Measurements from ENCODE around the gene IMMP2L.
"Not testable (repeated sequence)": the region's sequence is repeated elsewhere in the genome, so short reads cannot be mapped to it uniquely, and the experiment has no call there.

The IMMP2L gene

DNA sequence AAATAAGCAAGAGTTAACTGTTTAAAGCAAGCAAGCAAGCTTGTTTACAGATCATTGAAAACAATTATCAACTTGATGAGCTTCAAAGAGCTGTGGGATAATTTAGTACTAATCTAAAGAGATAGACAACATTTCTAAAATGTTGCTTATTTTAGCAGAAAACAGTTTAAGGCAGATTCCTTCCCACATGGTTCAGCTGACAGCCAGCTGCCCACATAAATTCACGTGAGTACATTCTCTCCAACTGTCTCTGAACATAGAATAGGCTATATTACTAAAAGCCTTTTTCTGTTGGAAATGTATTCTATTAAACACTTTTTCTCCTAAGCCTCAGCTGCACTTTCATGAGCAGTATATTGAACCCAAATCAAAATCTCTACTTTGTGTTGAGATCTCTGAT is 297.3 kb downstream of the IMMP2L start:
- no peak for DNase-seq (ENCODE audit: low read depth)

DNA sequence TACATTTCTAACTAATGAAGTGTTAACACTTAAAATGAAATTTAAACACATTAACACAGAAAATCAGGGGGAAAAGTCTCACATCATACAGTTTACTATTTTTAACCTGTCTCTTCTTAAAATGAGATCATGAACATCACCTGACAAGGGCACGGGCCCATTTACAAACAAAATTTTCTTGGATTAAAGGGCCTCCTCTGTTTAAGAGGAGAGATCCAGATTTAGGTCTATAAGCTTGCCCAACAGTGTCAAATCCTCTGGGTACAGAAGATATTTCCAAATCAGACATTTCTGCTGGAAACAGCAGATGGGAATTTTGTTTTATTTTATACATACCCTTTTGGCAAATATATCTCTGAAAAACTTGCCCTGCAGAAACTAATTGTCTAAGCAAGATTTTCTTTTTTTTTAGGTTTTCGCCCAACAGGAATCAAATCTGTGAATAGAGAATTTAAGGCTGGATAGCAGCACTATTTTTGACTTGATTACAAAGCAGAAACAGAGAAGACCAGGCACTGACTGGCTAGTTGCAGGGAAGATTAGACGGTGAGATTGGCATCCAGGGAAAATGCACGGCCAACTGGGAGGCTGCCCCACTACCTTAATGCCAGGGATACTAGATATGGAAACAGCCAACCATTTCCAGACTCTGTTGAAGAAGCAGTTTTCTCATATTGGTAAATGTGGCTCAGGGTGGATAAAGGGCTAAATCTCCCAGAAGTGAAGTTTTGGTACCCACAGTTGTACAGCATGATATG is 298.0 kb downstream of the IMMP2L start:
- DNase-seq (ENCODE audit: low read depth), result no peak

DNA sequence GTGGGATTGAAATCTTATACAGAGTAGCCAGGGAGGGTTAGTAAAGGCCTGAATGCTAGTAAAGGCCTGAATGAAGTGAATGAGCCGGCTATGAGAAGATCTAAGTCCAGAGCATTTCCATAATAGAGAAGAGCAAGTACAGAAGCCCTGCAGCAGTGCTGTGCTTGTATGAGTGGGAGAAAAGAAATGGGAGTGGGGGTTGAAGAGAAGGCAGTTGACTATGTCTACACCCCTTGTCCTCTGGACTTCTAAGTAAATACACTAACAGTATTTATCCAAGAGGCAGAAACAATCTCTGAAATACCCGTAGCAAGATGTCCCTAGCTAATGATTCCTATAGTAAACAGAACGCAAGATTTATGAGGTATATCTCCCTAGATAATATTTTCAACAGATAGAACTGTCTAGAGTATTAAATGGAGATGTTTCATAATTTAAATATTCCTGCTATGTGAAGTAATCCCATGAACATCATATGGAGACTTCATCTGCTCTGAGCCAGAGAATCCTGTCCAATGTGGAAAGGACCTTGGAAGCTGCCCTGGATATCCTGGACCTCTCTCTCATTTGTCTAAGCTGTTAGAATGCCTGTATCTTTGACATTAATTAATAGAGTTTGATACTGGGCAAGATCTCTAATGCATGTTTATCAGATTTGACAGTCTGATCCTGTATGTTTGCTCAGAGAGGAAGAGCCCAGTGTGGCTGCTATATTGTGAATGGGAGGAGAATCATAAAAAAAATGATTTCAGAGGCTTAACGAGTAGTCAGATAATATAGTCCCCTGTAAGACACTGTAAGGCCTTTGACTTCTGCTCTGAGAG is 299.8 kb downstream of the IMMP2L start:
- no peak for DNase-seq (ENCODE audit: low read depth)

DNA sequence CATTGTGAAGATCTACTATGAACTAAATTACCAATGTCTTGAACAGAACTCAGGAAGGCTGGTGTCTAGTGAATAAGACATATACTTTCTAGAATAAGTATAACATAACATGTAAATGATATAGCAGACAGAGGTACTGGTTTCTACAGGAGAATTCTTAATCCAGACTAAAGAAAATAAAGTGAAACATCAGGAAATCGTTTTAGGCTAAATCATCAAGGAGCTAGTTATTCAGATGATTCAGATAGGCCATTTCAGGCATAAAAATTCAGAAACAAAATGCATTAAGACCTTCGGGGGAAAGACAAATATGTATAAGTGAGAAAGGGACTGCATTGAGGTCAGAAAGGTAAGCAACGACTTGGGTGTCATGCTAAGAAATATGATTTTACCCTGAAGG is 300.8 kb downstream of the IMMP2L start:
- DNase-seq (ENCODE audit: low read depth), result peak; percentile 33

DNA sequence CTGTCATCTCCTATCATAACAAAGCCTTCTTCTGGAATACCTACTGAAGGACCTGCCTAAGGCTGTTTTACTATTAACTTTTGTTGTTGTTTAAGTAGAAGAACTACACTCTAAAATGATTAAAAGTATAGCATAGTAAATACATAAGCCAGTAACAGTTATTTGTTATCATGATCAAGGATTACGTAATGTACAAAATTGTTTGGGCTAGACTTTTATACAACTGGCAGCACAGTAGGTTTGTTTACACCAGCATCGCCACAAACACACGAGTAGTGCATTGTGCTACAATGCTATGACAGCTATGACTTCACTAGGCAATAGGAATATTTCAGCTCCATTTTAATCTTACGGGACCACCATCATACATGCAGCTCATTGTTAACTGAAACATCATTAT is 302.3 kb downstream of the IMMP2L start:
- DNase-seq (ENCODE audit: low read depth), result no peak

DNA sequence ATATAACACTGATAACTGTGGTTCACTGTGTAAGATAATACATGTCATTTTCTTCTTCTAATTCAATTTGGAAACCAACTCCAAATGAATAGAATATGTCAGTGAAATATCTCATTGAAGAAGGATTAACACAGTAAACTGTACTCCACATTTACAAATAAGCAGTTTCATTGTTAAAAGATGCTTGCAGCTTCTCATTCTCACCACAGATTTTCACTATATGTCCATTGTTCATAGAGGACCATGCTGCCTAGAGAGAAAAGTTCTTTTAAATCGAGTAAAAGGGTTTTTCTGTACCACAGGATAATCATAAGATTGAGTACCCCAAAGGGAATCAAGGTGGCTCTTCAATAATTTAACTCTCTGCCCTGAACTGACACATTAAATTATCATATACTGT is 305.9 kb downstream of the IMMP2L start:
- DNase-seq (ENCODE audit: low read depth), result no peak

DNA sequence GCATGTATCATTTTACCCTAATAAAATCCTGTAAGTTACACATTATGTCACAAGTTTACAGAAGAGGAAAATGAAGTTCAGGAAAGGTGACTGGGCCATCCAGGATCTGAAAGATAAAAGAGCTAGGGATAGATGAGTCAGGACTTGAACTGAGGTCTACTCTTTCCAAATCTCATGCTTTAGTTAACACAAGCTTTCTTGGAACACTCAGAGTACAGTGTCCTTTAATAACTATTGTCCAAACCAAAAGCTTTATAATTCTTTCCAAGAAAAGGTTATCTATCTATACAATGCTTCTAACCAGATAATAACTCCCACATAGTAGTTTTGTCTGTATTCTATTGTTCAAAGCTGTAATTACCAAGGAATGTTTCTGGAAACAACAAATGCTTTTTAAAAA is 306.7 kb downstream of the IMMP2L start:
- DNase-seq (ENCODE audit: low read depth), result peak; percentile 21

DNA sequence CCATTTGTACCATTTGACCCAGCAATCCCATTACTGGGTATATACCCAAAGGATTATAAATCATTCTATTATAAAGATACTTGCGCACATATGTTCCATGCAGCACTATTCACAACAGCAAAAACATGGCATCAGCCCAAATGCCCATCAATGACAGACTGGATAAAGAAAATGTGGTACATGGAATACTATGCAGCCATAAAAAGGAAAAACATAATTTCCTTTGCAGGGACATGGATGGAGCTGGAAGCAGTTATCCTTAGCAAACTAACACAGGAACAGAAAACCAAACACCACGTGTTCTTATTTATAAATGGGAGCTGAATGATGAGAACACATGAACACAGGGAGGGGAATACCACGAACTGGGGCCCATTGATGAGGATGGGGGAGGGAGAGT is 310.9 kb downstream of the IMMP2L start:
- DNase-seq (ENCODE audit: low read depth), result not testable (repeated sequence)

DNA sequence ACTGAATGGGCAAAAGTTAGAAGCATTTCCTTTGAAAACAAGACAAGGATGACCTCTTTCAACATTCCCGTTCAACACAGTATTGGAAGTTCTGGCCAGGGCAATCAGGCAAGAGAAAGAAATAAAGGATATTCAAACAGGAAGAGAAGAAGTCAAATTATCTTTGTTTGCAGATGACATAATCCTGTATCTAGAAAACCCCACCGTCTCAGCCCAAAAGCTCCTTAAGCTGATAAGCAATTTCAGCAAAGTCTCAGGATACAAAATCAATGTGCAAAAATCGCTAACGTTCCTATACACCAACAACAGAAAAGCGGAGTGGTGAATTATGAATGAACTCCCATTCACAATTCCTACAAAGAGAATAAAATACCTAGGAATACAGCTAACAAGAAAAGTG is 312.5 kb downstream of the IMMP2L start:
- DNase-seq (ENCODE audit: low read depth), result not testable (repeated sequence)

DNA sequence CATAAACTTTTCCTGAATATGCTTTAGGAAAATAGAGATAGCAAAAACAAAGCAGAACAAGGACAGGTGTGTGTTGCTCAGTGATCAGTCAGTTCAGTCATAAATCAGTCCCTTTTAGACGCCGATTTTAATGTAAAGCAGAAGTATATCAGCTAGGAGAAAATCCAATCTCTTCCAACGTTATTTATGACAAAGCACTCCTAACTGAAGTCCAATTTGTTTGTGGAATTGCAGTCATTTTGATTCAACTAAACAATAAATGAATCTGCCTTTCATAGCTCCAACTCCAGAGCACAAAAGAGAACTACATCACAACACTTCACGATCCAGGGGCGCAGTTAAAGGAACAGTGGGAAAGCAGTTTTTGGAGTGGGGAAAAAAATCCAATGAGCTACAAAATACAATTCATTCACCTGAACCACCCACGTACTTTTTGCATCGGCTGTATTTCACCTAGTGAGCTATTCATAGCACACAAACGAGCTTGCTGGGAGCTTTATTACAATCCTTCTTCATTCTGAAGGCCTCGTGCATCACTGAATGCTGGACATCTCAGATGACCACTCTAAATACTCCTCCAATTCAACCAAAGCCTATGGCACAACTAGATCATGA is 320.0 kb downstream of the IMMP2L start:
- DNase-seq (ENCODE audit: low read depth), result no peak

DNA sequence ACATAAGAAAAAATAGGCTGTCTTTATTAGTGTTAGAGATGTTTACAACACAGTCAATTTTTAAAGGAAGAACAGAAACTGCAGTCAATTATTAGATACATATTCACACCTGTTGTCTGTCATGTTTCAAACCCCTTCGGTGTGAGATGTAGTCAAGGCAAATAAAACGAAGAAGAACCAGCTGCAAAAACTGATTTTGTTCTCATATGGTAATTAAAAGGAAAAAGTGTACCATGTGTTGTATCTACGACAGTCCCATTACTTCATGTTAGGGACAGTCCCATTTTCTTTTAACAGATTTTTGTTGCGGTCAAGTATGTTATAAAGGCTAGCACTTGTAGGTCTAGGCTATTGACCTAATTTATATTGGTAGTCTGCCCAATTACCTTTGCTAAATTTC is 321.9 kb downstream of the IMMP2L start:
- DNase-seq (ENCODE audit: low read depth), result no peak

DNA sequence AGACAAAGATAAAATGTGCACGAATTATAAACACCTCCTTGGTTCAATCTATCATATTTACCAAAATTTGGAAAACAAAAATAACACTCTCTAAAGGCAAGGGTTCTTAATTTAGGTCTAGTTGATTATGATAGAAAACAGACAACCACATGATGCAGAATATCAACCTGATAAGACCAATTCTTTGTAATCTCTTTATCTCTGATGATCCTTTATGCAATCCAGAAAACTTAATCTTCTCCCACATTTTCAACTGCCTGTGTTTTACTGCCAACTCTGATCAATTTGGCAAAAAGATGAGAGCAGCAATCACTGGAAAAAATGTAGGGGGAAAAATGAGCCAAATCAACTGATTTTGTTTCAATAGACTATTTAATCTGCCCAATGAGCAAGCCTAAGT is 322.9 kb downstream of the IMMP2L start:
- DNase-seq (ENCODE audit: low read depth), result no peak

DNA sequence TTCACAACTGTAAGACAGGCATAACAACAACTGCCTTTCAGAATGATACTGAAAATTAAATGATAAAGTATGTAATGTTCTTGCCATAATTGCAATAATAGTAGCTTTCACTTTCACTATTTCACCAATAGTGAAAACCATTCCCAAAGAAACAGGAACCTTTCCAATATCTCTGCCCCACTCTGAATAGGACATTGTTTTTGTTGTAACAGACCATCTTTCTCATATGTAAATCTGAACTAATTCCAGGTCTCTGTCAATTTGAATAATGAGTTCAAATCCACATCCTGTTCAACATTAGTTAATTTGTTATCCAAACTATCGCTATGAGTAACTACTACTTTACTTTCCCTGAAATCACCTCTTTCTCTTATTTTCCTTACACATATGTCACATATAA is 323.4 kb downstream of the IMMP2L start:
- DNase-seq (ENCODE audit: low read depth), result no peak

DNA sequence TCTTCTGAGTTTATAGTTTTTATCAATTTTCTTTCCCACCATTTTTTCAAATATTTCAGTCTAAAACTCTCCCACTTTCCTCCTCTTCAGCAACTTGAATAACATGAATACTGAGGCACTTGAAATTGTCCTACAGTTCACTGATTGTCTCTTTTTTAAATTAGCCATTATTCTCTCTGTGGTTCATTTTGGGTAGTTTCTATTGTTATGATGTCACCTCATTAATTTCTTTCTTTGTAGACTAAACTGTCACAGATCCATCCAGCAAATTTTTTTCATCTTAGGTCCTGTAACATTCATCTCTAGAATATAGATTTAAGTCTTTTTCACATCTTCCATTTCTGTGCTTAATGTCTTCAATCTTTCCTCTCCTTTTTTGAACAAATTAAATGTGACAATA is 326.6 kb downstream of the IMMP2L start:
- DNase-seq (ENCODE audit: low read depth), result no peak

DNA sequence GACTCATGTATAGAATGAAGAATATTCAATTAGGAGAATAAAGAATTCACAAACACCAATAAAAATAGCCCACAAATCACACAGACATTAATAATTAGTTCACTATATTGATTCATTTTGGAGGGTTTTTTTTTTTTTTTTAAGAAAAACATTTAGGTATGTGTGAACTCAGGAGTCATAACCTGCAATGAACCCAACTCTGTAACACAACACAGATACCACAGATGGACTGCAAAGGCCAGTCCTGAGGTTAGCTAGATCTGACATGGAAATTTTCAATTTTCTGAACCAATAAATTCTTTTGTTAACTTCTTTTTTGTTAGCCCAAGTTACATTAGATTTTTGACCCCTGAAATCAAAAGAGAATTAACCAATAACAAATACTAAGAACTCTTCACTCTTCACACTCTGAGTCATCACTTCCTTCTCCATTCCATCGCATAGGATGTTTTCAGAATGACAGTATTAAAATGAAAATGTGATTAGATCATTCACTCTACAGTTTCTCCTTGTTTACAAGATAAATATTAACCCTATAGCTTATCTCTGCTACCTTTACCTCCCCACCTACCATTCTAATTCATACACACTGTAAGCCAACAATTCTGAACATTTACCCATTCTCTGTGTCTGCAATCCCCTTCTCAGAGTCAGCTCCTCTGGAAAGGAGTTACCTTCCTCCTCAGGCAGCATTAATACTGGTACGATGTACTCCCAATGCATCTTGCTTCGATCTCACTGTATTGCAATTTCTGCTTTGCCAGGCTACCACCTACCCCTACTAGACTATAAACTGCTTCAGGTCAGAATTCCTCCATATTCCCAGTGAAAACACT is 329.8 kb downstream of the IMMP2L start:
- peak; percentile 80 for DNase-seq (ENCODE audit: low read depth)

DNA sequence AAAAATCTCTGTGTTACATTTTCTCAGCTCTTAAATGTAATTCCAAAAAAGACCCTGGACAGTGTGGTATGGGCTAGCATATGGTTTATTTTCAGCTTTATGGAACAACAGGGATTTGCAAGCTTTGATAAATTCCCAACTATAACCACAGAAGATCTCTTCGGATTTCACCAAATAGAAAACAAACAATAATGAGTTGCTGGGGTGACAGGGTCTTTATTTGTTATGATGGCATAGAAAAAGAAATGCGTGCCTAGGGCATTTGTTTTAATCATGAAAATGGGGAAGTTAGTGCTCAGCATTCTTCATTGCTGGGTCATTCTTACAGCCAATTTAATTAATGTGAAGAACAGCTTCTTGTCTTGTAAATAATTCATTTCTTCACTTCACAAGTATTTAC is 332.4 kb downstream of the IMMP2L start:
- peak; percentile 4 for DNase-seq (ENCODE audit: low read depth)

DNA sequence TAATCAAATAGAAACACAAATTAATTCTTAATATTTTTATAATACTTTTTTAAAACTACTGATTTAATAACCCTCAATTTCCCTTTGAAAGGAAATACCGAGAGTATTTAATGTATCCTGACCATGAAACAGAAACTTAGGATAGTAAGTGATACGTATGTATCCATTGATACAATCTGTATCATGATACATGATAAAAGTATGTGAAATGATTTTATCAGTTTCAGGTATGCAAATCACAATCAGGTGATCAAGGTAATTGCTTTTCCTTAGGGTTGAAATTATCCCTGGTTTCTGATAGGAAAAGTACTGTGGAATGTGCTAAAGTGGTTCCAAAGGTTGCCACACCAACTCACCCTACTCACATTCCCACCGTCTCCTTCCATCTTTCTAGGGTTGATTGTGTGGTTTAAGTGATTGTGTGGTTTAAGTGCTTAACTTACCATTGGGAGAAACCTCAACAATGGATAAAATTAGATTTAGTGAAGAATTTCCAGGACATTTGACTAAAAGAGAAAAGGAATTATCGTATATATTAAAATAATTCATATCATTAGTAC is 333.0 kb downstream of the IMMP2L start:
- no peak for DNase-seq (ENCODE audit: low read depth)

DNA sequence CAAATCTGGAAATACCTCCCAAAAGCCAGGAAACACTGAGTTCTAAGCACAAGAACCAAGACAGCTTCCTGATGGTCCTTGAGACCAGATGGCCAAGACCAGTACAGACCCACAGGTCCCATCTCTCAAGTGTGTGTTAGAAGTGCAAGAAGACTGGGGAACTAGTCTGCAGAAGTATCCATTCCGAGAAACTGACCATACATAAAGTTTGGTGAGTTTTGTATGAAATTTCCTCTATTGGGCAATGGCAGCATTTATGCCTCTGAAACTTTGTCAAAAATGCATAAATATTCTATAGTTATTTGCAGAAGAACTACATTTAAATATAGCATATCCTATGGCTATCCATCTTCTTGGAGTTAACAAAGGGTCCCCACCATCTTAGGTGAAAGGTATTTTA is 333.9 kb downstream of the IMMP2L start:
- DNase-seq (ENCODE audit: low read depth), result no peak

DNA sequence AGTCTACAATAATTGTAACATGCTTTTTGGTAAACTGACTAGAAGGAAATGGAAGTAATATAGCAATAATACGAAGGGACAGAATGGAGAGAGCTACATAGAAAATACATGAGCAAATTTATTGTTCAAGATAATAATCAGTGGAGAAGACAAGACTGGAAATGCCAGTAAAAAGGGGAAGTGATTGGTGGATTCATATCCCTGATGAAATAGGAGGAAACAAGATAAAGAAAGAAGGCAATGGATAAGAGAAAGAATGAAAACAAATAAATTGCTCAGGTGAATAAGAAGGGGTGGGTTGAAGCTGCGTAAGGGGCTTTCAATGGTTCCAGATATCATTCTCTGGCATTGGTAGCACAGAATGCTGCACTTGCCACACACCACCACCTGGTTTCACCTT is 335.5 kb downstream of the IMMP2L start:
- DNase-seq (ENCODE audit: low read depth), result no peak

DNA sequence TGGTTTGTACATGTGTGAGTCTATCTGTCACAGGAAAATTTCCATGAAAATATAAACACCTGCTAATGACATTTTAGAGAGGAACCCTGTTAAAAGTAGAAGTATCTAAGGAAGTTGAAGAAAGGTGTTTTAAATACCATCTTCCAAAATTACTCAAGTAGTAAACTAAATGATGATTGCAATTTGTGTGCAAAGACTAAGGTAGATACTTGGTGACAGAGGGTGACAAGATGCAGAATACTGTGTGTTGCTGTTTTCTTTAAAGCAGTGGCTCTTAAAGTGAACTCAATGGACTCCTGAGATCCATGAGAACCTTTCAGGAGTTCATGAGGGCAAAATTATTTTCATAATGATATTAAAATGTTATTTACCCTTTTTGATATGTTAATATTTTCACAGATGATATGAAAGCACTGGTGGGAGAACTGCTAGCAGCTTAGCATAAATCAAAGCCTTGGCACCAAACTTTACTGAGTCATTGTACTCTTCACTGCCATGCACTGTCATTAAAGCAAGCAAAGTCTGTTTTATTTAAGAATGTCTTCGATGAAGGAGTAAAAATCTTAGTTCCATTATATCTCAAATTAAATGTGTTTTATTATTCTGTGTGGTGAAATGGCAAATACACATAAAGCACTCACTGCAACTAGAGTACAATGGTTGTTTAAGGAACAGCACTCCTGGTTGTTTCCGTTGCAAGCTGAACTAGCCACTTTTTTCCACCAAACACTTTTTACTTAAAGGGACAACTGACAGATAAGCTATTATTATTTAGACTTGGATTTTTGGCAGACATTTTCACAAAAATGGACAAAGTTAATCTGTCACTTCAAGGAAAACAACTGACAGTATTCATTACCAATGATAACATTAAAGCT is 337.7 kb downstream of the IMMP2L start:
- no peak for DNase-seq (ENCODE audit: low read depth)

DNA sequence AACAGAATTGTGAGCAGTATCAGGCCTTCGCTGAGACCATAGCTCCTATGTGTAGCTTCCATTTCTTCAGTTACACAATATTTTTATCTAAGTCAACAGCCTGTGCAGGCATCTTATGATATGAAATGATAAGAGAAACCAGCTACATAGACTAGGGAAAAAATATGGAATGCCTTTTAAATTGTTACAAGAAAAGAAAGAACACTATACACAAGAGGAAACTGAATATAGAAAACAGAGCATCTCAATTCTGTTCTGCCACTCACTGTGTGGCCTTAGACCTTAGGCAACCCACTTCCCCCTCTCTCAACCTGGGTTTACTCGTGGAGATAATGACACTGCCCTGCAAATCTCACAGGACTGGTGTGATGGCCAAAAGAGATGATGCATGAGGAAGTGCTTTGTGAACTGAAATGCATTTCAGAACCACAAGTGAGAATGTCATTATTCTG is 338.5 kb downstream of the IMMP2L start:
- DNase-seq (ENCODE audit: low read depth), result no peak

Data from ELR (cell line).